GM18511 (cell line): ENCODE data around the gene ANKRD30B.
"Not testable (repeated sequence)": the region's sequence is repeated elsewhere in the genome, so short reads cannot be mapped to it uniquely, and the experiment has no call there.

Source experiments
- ATAC-seq: cut with Tn5 transposase; IDR thresholded peaks from one replicate; pipeline ENCODE4 v1.9.1; 2021; ENCODE audit warnings: mild to moderate bottlenecking, moderate library complexity; ENCODE audit not compliant: unreplicated experiment

ANKRD30B gene

DNA sequence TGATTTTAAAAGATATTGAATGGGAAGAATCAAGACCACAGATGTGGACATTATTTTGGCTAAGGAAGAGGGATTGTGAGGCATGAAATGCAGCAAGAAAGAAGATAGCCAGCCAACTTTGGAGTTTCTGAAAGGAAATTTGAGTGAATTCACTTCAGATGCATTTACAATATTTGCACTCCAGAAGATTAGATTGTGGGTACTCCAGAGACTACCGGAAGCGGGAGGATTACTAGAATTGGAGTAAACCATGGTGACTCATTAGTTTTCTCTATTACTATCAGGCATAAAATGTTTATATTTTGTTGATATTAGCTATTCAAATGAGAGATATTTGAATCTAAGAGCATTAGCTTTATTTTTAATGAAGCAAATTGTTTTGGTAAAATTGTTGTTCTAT, 93.6 kb downstream of the ANKRD30B start:
- not testable (repeated sequence) for ATAC-seq

DNA sequence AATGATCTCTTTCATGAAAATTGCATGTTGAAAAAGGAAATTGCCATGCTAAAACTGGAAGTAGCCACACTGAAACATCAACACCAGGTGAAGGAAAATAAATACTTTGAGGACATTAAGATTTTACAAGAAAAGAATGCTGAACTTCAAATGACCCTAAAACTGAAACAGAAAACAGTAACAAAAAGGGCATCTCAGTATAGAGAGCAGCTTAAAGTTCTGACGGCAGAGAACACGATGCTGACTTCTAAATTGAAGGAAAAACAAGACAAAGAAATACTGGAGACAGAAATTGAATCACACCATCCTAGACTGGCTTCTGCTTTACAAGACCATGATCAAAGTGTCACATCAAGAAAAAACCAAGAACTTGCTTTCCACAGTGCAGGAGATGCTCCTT, 103.6 kb downstream of the ANKRD30B start:
- ATAC-seq, result not testable (repeated sequence)

- not testable (repeated sequence) for ATAC-seq
Observed at GRCh38 chr18:14855634-14856033, 107.7 kb downstream of the ANKRD30B start.

DNA sequence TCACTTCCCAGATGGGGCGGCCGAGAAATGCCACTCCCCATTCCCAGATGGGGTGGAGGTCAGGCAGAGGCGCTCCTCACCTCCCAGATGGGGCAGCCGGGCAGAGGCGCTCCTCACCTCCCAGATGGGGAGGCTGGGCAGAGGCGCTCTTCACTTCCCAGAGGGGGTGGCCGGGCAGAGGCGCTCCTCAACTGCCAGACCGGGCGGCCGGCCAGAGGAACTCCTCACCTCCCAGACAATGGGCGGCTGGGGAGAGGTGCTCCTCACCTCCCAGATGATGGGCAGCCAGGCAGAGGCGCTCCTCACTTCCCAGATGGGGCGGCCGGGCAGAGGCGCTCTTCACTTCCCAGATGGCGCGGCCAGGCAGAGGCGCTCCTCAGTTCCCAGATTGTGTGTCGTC, 108.3 kb downstream of the ANKRD30B start:
- not testable (repeated sequence) for ATAC-seq

GRCh38 chr18:14858514-14858913, 110.5 kb downstream of the ANKRD30B start:
- not testable (repeated sequence) for ATAC-seq

DNA sequence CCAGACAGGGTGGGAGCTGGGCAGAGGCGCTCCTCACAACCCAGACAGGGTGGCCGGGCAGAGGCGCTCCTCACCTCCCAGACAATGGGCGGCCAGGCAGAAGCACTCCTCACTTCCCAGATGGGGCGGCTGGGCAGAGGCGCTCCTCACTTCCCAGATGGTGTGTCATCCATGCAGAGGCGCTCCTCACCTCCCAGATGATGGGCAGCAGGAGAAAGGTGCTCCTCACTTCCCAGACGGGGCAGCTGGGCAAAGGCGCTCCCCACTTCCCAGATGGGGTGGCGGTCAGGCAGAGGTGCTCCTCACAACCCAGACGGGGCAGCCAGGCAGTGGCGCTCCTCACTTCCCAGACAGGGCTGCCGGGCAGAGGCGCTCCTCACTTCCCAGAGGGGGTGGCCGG, 112.0 kb downstream of the ANKRD30B start:
- not testable (repeated sequence) for ATAC-seq

GRCh38 chr18:14866426-14866825, 118.5 kb downstream of the ANKRD30B start:
- not testable (repeated sequence) for ATAC-seq

GRCh38 chr18:14867988-14868387, 120.0 kb downstream of the ANKRD30B start:
- ATAC-seq, result not testable (repeated sequence)

- ATAC-seq, result not testable (repeated sequence)
Observed at GRCh38 chr18:14868825-14869224, 120.9 kb downstream of the ANKRD30B start.

DNA sequence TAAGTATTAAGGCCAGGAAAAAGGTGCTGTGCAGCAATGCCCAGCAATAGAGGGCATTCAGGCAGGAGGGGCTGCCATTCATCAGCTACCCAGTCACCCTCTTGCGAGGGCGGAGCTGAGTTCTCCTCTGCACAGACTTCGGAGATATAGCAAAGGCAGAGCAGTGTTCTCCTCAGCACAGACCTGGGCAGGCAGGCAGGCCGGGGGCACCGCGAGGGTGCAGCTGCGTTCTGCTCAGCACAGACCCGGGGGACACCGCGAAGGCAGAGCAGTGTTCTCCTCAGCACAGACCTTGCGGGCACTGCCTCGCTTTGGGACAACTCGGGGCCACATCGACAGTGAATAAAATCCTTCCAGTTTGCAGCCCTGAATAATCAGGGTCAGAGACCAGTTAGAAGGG, 130.9 kb downstream of the ANKRD30B start:
- ATAC-seq, result not testable (repeated sequence)

DNA sequence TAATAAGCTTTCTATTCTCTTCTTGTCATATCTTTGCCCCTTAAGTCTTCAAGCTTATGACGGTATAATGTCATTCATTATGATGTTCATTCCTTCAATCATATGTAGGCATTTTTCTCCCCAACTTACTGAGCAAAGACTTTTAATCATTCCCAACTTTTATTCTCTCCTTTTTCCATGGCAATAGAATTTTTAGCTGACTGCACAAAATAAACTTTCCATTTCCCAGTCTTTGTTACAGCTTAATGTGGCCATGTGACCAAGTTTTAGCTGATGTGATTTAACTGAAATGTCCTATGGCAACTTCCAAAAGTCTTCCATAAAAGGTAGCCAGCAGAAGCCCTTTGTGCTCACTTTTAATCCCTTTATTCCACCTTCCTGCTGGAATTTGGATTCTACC, 152.5 kb downstream of the ANKRD30B start:
- ATAC-seq, result no peak
